HG03135 (cell line): ENCODE measurements around the gene DHX8.

Experiments used
- ATAC-seq: cut with Tn5 transposase; IDR thresholded peaks from one replicate; pipeline ENCODE4 v1.9.1; 2021; ENCODE audit warnings: mild to moderate bottlenecking, moderate library complexity; ENCODE audit not compliant: unreplicated experiment

Gene DHX8

DNA sequence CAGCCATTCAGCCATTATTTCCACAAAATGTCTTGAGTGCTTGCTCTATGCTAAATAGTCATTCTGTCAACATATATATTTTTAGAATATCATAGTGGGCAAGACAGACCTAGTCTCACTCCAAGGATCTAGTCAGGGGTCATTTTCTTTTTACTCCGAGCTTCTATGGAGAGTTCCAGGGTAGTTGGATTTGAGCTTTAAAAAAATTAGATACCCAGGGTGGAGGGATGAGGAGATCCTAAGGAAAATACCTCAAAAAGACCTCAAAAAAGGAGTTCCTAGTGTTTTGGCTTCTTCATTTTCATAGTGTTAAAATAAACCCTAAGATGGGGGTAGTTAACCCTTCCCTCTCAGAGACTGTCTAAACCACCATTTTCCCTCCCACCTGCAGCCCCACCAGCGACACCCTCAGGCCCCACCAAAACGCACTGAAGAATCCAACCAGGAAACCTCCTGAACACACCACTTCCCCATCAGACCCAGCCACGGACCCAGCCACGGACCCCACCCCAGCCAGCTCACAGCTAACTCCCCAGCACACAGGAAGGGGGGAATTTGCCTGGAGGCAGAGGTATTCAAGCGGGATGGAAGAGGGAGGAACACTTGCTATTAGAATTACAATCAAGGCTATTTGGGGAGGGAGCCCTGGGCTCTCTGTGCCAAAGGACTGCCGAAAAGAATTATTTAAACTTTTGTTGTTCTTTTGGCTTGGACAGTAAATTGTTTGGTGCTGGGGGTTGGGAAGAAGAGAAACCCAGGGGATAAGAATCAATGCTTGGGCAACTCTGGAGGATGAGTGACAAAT is 60.2 kb downstream of the DHX8 start:
- no peak for ATAC-seq

- ATAC-seq, result peak; percentile 22
These were observed 61.5 kb downstream of the DHX8 start for GRCh38 chr17:43545383-43545632.

GRCh38 chr17:43546319-43547188 is 62.8 kb downstream of the DHX8 start, which contains the start of gene ETV4:
Gene ETV4 (minus strand): TSS chr17:43546340. CDS start chr17:43545617, 723 bp downstream.
- peak; percentile 88 for ATAC-seq

DNA sequence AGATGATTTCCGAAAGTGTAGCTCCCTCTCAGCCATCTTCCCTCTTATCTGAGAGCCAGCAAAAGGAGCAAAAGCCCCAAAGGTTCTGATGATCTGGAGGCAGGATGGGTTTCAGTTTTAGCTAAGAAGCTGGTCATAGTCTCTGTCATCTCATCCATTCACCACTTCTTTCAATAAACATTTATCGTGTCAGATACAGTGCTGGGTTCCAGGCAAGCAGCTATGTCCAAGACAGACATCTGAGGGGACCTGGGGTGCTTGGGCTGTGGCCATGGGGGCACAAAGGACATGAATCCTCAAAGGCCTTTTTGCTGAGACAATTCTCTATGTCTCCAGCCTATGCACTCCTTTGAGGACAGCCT is 63.4 kb downstream of the DHX8 start:
- no peak for ATAC-seq

DNA sequence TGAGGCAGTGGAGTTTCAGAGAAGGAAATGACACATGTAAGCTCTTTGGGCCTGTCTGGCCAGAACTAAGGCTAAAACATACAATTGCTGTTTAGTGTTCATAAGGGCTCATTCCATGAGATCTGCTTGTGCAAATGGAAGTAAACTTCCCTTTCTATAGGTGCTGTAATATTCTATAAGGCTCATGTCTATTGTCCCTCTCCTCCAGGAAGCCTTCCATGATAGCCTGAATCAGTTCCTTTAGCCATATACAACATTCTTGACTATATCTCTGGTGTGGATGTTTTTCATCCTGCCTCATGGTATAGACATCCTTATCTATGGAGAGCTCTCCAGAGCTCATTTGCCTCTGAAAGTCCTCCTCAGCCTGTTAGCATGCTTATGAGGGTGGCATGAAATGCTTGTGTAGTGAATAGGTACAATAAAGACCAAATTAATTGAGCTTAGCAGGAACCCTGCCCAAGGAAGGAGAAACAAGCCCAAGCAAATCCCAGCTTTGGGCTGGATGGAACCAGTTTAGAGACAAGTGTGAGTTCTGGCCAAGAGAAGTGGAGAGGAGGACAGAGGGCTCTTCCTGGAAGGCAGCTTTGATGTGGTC is 64.0 kb downstream of the DHX8 start:
- ATAC-seq, result no peak

- ATAC-seq, result no peak
These were observed 65.1 kb downstream of the DHX8 start for GRCh38 chr17:43548689-43549379.

- no peak for ATAC-seq
These were observed 65.7 kb downstream of the DHX8 start for GRCh38 chr17:43549496-43549895.

GRCh38 chr17:43550754-43551153 is 67.0 kb downstream of the DHX8 start:
- ATAC-seq, result no peak

DNA sequence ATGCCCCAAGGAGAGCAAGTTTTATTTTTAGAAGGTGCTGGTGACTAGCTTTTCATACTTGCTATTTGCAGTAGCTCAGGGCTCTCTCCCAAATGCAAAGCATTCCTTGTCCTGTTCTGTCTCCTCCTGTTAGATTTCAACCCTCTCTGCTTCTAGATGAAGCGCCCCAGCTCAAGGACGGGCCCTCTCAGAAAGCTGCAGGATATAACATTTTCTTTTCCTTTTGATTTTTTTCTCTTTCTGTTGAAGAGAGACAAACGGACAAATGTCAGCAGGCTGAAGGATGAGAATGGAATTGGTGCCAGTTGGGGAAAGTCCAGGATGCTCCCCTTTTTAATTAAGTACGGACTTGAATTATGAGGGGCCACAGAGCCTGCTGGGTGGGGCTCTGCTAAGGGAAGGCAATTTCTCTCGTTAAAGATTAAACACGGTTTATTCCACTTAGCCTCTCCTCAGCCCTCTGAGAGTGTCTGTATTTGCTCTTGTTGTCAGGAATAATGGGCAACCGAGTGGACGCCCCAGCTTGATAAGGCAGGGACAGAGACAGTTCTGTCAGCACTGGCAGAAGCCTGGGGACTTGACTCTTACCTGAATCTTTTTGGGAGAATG is 68.6 kb downstream of the DHX8 start:
- ATAC-seq, result no peak

- no peak for ATAC-seq
These were observed 69.8 kb downstream of the DHX8 start for GRCh38 chr17:43553573-43553972.

- ATAC-seq, result no peak
These were observed 71.1 kb downstream of the DHX8 start for GRCh38 chr17:43554857-43555256.

DNA sequence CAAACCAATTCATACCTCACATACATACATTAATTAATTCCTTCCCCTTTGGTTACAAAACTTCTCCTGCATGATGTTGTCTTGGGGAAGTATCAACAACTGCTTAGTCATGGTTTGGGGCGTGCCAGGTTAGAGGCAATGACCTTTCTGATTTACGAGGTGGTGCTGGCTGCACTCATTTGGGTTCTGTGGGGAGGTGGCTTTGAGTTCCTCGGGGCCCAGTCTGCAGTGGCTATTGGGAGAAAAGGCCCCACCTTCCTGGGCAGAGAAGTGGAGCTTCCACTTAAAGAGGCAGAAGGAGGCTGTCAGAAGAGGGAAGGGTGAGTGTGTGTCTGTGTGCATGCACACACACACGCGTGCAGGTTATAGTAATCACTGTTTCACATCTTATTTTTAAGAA is 72.5 kb downstream of the DHX8 start:
- no peak for ATAC-seq

- no peak for ATAC-seq
These were observed 75.0 kb downstream of the DHX8 start for GRCh38 chr17:43558805-43559160.

DNA sequence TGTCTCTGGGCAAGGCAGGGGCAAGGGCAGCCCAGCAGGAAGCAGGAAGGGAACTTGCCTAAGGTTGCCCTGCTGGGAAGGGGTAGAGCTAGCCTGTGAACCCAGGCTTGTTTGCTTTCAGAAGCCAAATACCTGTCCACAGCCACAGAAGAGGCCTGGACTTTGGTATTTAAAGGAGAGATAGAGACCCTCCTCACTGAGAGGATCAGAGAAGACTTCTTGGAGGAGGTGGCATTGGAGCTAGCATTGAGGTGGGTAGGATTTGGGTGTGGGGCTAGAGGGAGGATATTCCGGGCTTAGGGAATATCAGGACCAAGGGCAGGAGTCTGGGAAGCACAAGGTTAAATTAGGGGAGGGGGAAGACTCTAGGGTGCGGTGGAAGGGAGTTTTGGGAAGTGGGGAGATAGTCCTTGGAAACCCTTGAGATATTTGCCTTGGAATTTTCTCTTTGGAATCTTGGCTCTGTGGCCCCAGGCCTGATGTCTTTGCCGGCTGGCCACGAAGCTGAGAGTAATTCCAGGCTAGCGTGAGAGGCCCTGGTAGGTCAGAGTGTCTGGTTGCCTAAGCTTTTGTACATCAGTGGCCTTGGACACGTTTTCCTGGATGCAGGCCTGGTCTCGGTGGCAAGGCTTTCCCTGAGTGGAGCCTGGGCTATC is 75.5 kb downstream of the DHX8 start:
- ATAC-seq, result no peak

GRCh38 chr17:43560461-43561427 is 77.0 kb downstream of the DHX8 start:
- no peak for ATAC-seq

- no peak for ATAC-seq
These were observed 79.2 kb downstream of the DHX8 start for GRCh38 chr17:43562679-43563599.

DNA sequence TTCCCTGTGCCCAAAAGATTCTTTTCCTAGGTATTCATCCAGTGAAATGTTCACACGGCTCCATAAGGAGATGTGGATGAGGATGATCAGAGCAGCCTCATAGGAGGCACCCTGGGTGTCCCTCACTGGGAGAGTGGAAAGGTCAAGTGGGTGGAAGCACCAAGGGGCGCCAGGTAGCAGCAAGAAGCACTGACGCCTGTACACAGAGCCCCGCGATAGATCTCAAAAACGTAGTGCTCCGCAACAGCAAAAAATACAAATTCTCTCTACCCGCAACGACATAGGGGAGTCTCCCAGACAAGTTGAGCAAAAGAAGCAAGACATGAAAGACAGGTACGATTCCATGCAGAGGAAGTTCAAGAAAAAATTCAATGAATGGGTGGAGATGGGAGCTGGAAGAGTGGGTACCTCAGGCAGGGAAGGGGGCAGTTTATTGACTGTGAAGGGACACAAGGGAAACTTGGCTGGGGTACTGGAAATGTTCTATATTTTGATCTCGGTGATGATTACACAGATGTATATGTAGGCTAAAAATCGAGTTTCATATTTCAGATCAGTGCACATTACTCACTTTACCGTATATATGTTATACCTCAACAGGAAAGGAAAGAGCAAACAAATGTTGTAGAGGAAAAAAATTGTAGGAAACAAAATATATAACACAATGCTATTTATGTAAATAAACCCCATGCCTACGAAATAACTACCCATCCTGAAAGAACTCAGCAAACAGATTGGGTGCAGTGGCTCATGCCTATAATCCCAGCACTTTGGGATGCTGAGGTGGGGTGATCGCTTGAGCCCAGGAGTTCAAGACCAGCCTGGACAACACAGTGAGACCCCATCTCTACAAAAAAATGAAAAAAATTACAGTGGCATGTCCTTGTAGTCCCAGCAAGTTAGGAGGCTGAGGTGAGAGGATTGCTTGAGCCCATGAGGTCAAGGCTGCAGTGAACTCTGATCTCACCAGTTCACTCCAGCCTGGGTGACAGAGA is 80.1 kb downstream of the DHX8 start:
- no peak for ATAC-seq
